ENCODE results near the gene LILRB5.
"Not testable (repeated sequence)": the region's sequence is repeated elsewhere in the genome, so short reads cannot be mapped to it uniquely, and the experiment has no call there.

The LILRB5 gene

DNA sequence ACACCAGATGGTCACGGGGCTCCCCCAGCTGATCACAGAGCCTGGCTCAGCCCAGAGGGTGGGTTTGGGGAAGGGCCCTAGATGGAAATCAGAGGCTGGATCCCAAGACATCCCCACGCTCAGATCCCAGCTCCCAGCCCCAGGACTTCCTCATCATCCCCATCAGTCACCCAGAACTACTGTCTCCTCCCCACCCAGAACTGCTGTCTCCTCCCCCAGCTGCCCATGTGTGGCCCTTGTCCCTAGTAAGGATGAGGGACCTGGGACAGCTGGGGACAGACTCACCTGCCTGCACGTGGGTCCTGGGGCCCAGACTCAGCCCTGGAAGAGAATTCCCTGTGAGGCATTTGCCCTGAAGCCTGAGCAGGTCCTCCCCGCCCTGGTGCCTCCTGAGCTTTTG, 14.8 kb downstream of the LILRB5 start:
- H3K4me3 Mint-ChIP-seq; H3K36me3 Mint-ChIP-seq (ENCODE audit: low read depth); H3K9me3 Mint-ChIP-seq; DNase-seq; H3K27ac Mint-ChIP-seq; H3K4me1 Mint-ChIP-seq; ATAC-seq: not testable (repeated sequence)
- H3K27me3 Mint-ChIP-seq, result peaks cover 19% of the 10 kb centered on the region

DNA sequence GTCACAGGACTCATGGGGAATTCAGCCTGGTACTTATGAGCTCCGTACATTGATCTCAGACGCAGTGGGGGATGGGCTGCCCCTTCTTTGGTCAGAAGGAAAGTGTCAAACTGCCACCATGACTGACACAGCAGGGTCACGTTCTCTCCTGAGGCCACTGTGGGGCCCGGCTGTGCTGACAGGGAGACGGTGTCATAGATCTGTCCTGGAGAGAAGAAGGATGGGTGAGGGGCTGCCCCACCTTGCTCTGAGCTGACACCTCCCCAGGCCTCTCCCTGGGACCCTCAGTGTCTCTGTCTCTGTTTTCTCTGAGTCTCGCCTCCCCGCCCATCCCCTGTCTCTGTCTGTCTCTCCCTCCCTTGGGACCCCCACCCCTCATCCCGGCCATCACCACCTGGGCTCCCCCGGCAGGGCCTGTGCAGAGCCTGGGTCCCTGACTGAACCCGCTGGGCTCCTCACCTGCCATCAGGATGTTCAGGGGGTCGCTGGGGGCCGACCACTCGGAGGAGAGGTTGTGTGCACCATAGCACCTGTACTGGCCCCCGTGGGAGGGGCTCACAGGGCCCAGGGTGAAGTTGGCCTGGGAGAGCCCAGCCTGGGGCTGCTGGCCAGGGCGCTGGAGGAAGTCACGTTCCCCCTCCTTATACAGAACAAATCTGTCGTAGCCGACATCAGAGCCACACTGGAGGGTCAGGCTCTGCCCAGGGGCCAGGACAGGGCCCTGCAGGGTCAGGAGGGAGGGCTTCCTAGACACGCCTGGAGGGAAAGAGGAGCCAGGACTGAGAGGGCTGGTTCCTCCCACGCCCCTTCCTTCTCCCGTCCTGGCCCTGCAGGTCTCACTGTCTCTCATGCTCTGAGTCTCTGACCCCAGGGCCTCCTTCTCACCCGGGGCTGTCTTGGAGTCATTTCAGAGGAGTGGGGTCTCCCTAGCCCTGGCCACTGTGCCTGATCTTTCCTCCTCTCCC, 16.4 kb downstream of the LILRB5 start:
- peaks cover 19% of the 10 kb centered on the region for H3K27me3 Mint-ChIP-seq
- not testable (repeated sequence) for H3K27ac Mint-ChIP-seq; H3K9me3 Mint-ChIP-seq; H3K4me1 Mint-ChIP-seq; DNase-seq; H3K36me3 Mint-ChIP-seq (ENCODE audit: low read depth); ATAC-seq; H3K4me3 Mint-ChIP-seq

DNA sequence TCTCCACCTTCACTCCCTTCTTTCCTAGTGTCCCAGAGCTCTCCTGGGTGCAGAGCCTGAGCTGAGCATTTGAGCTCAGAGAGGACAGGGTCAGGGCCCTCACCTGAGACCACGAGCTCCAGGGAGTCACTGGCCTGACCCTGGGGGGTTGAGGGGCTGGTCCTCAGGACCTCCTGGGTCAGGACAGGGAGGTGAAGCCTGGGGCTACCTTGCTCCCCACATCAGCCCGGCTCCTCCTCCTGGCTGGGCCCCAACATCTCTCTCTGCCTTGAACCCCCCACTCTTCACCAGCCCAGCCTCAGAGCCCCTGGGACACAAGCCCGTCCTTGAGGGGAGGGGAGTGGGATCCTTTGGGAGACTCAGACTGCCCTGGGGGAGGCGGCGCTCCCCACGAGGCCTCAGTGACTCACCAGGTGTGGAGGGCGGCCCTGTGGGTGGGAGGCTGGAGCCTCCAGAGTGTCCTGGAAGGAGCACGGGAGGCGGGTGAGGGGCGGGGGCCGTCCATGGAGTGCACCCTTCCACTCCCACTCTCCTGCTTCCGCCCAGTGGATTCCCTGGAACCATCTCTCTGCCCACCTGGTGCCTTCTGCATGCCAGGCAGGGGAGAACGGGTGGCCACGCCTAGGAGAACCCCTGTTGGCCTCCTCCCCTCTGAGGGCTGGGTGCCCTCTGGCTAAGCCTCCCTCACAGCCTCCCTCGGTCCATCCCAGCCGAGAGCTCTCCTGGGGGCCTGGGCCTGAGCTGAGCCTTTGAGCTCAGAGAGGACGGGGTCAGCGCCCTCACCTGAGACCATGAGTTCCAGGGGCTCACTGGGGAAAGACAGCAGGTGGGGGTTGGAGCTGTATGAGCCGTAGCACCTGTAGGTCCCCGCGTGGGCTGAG, 17.3 kb downstream of the LILRB5 start:
- H3K27ac Mint-ChIP-seq; H3K4me1 Mint-ChIP-seq; DNase-seq; H3K9me3 Mint-ChIP-seq; H3K36me3 Mint-ChIP-seq (ENCODE audit: low read depth); H3K4me3 Mint-ChIP-seq: not testable (repeated sequence)
- peaks cover 18% of the 10 kb centered on the region for H3K27me3 Mint-ChIP-seq
- ATAC-seq, result peak; percentile 47

DNA sequence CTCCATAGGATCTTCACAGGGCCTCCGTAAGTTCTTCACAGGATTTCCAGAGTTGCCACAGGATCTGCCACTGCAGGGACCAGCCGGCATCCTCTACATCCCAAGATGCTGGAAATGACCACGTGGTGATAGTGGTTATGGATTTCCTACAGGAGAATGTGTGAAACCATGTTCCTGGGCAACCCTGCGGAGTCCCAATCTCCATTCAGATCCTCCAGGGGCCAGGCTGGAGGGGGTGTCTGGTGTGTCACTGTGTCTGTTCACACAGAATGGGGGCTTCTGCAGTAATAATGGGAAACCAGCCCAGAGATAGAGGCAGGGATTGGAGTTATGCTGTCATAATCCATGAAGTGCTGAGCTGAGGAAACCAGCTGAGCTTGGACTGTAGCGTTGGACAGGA, 23.1 kb downstream of the LILRB5 start:
- H3K4me1 Mint-ChIP-seq, result peaks cover 6% of the 10 kb centered on the region
- DNase-seq (no peak), ATAC-seq (no peak)
- peaks cover 29% of the 10 kb centered on the region for H3K27me3 Mint-ChIP-seq
- no peaks in the 10 kb centered on the region for H3K36me3 Mint-ChIP-seq (ENCODE audit: low read depth)
- no peaks in the 10 kb centered on the region for H3K9me3 Mint-ChIP-seq
- H3K4me3 Mint-ChIP-seq, result no peak overlapping the region
- H3K27ac Mint-ChIP-seq, result no peak overlapping the region

DNA sequence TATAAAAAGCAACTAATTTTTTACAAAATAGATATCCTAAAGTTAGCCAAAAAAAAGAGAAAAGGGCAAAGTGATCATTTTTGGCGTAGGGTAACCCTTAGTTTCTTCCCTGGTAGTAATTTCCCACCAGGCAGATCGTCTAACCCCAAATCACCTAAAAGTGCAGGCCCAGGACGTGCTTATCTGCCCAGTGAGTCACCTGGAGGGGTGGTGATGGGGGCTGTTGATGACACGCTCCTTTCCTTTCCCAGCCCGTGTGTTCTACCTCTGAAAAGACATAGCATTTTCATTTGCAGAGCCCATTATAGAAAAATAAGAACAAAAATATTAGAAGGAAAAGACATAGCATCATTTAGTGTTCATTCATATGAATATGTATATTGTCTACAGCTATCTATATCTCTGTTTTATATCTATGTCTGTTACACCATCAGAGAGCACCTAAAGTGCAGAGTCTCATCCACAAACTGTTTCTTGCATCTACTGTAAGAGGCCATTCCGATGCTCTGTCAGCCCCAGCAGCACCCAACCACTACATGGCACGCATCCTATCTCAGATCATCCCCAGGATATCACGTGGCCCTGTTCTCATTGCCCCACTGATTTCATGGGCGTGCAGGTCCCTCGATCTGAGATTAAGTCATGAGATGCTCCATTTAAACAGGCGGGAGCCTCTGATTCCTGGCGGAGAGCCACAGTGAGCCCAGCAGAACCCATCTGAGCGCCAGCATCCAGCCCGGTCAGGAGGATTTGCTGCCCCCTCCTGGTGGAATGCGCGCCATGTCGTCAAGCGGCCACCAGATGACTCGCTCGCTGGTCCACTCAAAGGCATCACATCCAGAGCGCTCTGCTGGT, 25.8 kb downstream of the LILRB5 start:
- no peaks in the 10 kb centered on the region for H3K36me3 Mint-ChIP-seq (ENCODE audit: low read depth)
- H3K27ac Mint-ChIP-seq, result no peak overlapping the region
- peaks cover 6% of the 10 kb centered on the region for H3K4me1 Mint-ChIP-seq
- no peaks in the 10 kb centered on the region for H3K9me3 Mint-ChIP-seq
- ATAC-seq (peak; percentile 95), DNase-seq (peak; percentile 96)
- no peak overlapping the region for H3K4me3 Mint-ChIP-seq
- H3K27me3 Mint-ChIP-seq, result peaks cover 33% of the 10 kb centered on the region

DNA sequence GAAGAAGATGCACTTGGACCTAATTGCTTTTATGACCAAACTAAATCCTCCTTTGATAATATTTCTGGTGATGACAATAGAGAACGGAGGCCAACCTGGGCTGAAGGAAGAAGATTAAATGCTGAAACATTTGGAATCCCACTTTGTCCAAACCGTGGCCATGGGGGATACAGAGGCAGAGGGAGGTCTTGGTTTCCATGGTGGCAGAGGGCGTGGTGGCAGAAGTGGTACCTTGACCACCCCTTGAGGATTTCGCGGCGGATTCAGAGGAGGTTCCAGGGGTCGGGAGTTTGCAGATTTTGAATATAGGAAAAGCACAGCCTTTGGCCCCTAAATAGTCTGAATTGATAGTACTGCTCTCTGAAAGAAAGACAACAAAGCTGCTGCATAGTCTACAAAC, 27.0 kb downstream of the LILRB5 start:
- DNase-seq (no peak), ATAC-seq (no peak)
- no peak overlapping the region for H3K4me3 Mint-ChIP-seq
- H3K36me3 Mint-ChIP-seq (ENCODE audit: low read depth), result no peaks in the 10 kb centered on the region
- peaks cover 6% of the 10 kb centered on the region for H3K4me1 Mint-ChIP-seq
- no peak overlapping the region for H3K27ac Mint-ChIP-seq
- peaks cover 33% of the 10 kb centered on the region for H3K27me3 Mint-ChIP-seq
- H3K9me3 Mint-ChIP-seq, result no peaks in the 10 kb centered on the region

DNA sequence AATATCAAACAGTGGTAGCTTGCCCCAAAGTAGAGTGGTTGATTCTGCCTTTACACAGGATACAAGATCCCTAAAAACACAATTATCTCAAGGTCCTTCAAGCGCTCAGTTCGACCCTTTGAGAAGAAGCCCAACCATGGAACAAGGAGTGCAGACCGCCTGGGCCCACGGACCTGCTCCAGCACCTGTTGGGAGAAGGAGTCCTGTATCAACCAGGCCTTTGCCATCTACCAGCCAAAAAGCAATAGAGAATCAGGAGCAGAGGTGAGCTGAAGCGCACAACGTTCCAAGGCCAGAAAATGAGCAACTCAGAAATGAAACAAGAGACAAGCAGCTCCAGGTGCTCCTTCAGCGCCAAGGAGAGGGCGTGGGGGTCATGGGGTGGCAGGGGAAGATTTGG, 27.9 kb downstream of the LILRB5 start:
- DNase-seq, result no peak
- Mint-ChIP-seq H3K9me3 (no peaks in the 10 kb centered on the region), H3K27ac (no peak overlapping the region), H3K27me3 (peaks cover 33% of the 10 kb centered on the region), H3K36me3 (ENCODE audit: low read depth) (no peaks in the 10 kb centered on the region), H3K4me3 (no peak overlapping the region), H3K4me1 (peaks cover 6% of the 10 kb centered on the region)
- no peak for ATAC-seq

DNA sequence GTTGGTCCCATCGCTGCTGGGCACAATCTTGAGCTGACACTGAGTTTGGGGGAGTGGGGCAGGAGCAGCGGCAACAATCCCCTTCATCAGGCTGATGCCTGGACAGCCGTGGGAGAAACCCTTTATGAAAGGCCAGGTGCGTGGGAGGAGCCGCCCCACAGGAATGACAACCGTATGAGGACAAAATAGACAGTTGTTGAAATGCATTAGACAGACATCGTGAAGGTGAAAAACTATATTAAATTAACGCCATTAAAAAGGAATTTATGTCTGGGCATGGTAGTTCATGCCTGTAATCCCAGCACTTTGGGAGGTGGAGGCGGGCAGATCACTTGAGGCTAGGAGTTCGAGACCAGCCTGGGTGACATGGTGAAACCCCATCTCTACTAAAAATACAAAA, 32.5 kb downstream of the LILRB5 start:
- ATAC-seq; H3K4me3 Mint-ChIP-seq; H3K4me1 Mint-ChIP-seq; H3K9me3 Mint-ChIP-seq; DNase-seq; H3K36me3 Mint-ChIP-seq (ENCODE audit: low read depth); H3K27ac Mint-ChIP-seq: not testable (repeated sequence)
- H3K27me3 Mint-ChIP-seq, result peaks cover 26% of the 10 kb centered on the region

DNA sequence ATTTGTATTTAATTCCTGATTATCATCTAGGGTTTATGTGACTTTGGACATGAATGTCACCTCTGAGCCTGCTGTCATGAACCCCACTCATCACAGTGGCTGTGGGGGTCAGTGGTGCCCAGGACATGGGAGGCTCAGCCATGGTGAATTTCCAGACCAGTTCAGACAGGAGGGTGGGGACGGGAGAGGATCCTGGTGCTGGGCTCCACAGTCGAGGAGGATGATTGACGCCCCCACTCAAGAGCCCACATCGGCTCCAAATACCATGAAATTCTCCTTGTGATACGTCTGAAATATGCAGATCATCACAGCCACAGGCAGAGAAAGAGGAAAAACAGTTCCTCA, 33.2 kb downstream of the LILRB5 start:
- not testable (repeated sequence) for H3K27ac Mint-ChIP-seq; H3K9me3 Mint-ChIP-seq; DNase-seq; H3K4me1 Mint-ChIP-seq; H3K4me3 Mint-ChIP-seq; H3K36me3 Mint-ChIP-seq (ENCODE audit: low read depth); ATAC-seq
- H3K27me3 Mint-ChIP-seq, result peaks cover 22% of the 10 kb centered on the region

DNA sequence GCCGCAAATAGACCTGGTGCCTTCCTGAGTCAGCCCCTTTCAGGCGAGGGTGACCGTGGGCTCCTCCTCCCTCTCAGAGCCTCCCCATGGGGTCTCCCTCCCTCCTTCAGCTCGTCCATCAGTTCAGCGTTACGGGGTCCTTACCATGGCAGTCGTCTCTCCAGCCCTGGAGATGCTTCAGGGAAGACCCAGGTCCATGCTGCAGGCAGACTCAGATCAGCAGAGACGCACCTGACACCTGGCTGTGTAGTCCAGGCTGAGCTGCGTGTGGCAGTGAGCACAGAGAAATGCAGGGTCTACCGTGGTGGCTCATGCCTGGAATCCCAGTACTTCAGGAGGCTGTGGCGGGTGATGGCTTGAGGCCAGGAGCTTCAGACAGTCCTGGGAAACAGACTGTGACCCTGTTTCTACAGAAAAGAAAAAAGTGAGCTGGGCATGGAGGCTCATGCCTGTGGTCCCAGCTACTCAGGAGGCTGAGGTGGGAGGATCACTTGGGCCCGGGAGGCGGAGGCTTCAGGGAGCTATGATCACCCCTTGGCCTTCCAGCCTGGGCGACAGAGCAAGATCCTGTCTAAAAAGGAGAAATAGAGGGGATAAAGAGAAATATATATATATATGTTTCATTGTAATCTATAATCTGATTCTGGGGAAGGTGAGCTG, 33.7 kb downstream of the LILRB5 start:
- H3K27me3 Mint-ChIP-seq, result peaks cover 20% of the 10 kb centered on the region
- not testable (repeated sequence) for DNase-seq; H3K4me3 Mint-ChIP-seq; H3K9me3 Mint-ChIP-seq; H3K36me3 Mint-ChIP-seq (ENCODE audit: low read depth); ATAC-seq; H3K4me1 Mint-ChIP-seq; H3K27ac Mint-ChIP-seq

DNA sequence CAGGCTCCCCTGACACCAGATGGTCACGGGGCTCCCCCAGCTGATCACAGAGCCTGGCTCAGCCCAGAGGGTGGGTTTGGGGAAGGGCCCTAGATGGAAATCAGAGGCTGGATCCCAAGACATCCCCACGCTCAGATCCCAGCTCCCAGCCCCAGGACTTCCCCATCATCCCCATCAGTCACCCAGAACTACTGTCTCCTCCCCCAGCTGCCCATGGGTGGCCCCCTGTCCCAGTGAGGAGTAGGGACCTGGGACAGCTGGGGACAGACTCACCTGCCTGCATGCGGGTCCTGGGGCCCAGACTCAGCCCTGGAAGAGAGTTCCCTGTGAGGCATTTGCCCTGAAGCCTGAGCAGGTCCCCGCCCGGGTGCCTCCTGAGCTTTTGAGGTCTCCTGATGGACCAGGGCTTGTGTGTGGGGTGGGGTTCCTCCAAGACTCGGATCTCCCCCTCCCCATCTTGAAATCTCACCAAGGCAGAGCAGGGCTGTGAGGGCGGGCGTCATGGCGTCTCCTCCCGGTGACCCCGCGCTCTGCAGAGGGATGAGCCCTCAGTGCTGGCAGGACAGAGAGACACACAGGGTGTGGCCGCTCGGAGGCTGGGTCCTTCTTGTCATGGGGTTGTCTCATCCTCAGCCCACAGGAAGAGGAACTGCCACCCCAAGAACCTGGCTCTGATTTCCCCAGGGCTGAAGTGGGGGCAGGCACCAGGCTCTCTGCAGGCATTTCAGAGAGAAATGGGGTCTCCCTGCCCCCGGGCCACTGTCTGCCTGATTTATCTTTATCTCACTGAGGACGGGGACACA, 34.4 kb downstream of the LILRB5 start, which contains the start of gene LILRB3:
Gene LILRB3 (minus strand): TSS at position 534 of the 803 bp plus-strand sequence. CDS start 31 bp downstream, at position 503.
- not testable (repeated sequence) for H3K9me3 Mint-ChIP-seq; ATAC-seq; H3K4me3 Mint-ChIP-seq; H3K36me3 Mint-ChIP-seq (ENCODE audit: low read depth); DNase-seq; H3K4me1 Mint-ChIP-seq; H3K27ac Mint-ChIP-seq
- H3K27me3 Mint-ChIP-seq, result peaks cover 18% of the 10 kb centered on the region

DNA sequence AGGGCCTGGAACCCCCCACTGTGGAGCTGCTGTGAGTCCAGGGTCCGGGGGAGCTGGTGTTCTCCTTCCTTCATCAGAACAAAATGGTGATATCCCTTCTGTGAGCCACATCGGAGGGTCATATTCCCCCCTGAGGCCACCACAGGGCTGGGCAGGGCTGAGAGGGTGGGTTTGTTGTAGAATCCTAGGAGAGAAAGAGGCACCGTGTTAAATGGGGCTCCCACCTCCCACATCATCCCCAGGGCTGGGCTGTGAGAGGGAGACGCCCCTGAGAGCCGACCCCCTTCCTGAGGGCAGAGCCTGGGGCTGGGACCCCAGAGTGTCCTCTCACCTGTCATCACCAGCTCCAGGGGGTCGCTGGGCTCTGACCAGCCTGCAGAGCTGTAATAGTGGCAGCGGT, 35.1 kb downstream of the LILRB5 start:
- H3K4me1 Mint-ChIP-seq; H3K4me3 Mint-ChIP-seq; H3K9me3 Mint-ChIP-seq; H3K36me3 Mint-ChIP-seq (ENCODE audit: low read depth); ATAC-seq; DNase-seq; H3K27ac Mint-ChIP-seq: not testable (repeated sequence)
- H3K27me3 Mint-ChIP-seq, result peaks cover 18% of the 10 kb centered on the region

DNA sequence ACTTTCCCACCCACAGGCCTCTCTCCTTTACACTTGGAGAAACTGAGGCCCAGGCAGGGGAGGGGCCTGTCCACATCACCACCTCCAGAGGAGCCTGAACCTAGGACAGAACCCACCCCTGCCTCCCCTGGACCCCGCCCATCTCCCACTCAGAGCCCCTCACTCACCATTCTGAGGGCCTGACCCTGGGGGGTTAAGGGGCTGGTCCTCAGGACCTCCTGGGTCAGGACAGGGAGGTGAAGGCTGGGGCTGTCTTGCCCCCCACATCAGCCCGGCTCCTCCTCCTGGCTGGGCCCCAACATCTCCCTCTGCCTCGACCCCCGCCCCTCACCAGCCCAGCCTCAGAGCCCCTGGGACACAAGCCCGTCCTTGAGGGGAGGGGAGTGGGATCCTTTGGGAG, 37.4 kb downstream of the LILRB5 start:
- not testable (repeated sequence) for DNase-seq; H3K4me1 Mint-ChIP-seq; ATAC-seq; H3K36me3 Mint-ChIP-seq (ENCODE audit: low read depth); H3K4me3 Mint-ChIP-seq; H3K27ac Mint-ChIP-seq; H3K9me3 Mint-ChIP-seq
- peaks cover 14% of the 10 kb centered on the region for H3K27me3 Mint-ChIP-seq
